ENCODE results near the gene MAGI2. TPM values are rescaled to one million over a fixed set of nuclear protein-coding genes. Genes with fewer than 3 reads are reported as not detected.

The MAGI2 gene
- total RNA-seq, 1 donor, result 18.8 TPM

- no peaks in the 10 kb centered on the region for H3K79me2 ChIP-seq (ENCODE audit: insufficient read depth, low read length)
Observed at GRCh38 chr7:79137942-79138341, 315.5 kb downstream of the MAGI2 start.

DNA sequence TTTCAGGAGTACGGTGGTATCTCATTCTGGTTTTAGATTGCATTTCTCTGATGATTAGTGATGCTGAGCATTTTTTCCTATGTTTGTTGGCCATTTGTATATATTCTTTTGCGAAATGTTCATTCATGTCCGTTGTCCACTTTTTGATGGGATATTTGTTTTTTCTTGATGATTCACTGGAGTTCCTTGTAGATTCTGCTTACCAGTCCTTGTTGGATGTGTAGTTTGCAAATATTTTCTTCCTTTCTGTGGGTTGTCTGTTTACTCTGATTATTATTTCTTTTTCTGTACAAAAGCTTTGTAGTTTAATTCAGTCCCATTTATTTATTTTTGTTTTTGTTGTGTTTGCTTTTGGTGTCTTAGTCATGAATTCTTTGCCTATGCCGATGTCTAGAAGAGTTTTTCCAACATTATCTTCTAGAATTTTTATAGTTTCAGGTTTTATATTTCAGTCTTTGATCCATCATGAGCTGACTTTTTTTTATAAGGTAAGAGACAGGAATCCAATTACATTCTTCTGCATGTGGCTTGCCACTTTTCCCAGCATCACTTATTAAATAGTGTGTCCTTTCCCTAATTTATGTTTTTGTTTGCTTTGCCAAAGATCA, 320.5 kb downstream of the MAGI2 start:
- Histone ChIP-seq H2AFZ (ENCODE audit: low read length) (no peak overlapping the region), H4K20me1 (ENCODE audit: insufficient read depth, low read length) (no peaks in the 10 kb centered on the region), H3K27me3 (ENCODE audit: insufficient read depth, low read length) (no peaks in the 10 kb centered on the region), H3K4me3 (ENCODE audit: insufficient read depth, low read length) (no peak overlapping the region), H3K9me3 (ENCODE audit: low read depth, low read length) (no peaks in the 10 kb centered on the region), H3K4me1 (ENCODE audit: insufficient read depth, low read length) (peaks cover 1% of the 10 kb centered on the region), H3K27ac (ENCODE audit: low read depth, low read length) (no peak overlapping the region), H3K79me2 (ENCODE audit: insufficient read depth, low read length) (no peaks in the 10 kb centered on the region), H3K4me2 (ENCODE audit: insufficient read depth, low read length) (no peak overlapping the region), H3K36me3 (ENCODE audit: insufficient read depth, low read length) (no peaks in the 10 kb centered on the region)
- TF ChIP-seq CTCF (IDR thresholded peaks at IDR 0.05; ENCODE audit: extremely low read depth, low read depth, low read length), result no peak
- no peak for DNase-seq (ENCODE audit: insufficient read length, low spot score, missing footprints)

More at GRCh38 chr7:79137942-79138341, 315.5 kb downstream of the MAGI2 start:
- no peak overlapping the region for H2AFZ ChIP-seq (ENCODE audit: low read length)
- H3K27me3 ChIP-seq (ENCODE audit: insufficient read depth, low read length), result no peaks in the 10 kb centered on the region
- peak; percentile 36 for DNase-seq (ENCODE audit: insufficient read length, low spot score, missing footprints)
- H3K27ac ChIP-seq (ENCODE audit: low read depth, low read length), result no peak overlapping the region
- no peak overlapping the region for H3K4me3 ChIP-seq (ENCODE audit: insufficient read depth, low read length)
- no peak overlapping the region for H3K4me2 ChIP-seq (ENCODE audit: insufficient read depth, low read length)
- TF ChIP-seq CTCF (IDR thresholded peaks at IDR 0.05; ENCODE audit: extremely low read depth, low read depth, low read length), result no peak
- peaks cover 5% of the 10 kb centered on the region for H3K4me1 ChIP-seq (ENCODE audit: insufficient read depth, low read length)
- H4K20me1 ChIP-seq (ENCODE audit: insufficient read depth, low read length), result no peaks in the 10 kb centered on the region
- no peaks in the 10 kb centered on the region for H3K9me3 ChIP-seq (ENCODE audit: low read depth, low read length)
- H3K36me3 ChIP-seq (ENCODE audit: insufficient read depth, low read length), result no peaks in the 10 kb centered on the region

DNA sequence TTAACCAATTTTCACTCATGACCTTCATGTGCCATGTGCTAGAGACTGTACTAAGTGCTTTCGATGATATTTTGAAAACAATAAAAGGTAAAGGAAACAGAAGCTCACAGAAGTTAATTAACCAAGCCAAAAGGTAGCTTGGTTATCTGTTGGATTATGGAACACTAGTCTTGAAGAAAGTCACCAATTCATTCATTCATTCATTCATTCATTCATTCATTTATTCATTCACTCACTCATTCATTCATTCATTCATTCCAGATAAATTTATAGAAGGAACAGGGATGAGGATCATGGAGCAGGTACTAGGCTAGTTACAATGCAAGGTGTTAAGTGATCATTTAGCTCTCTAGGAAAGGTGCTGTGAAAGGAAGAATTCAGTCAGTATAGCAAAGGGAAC, 322.8 kb downstream of the MAGI2 start:
- Histone ChIP-seq H3K79me2 (ENCODE audit: insufficient read depth, low read length) (no peaks in the 10 kb centered on the region), H3K4me2 (ENCODE audit: insufficient read depth, low read length) (no peak overlapping the region), H3K4me1 (ENCODE audit: insufficient read depth, low read length) (no peaks in the 10 kb centered on the region), H4K20me1 (ENCODE audit: insufficient read depth, low read length) (no peaks in the 10 kb centered on the region), H3K9me3 (ENCODE audit: low read depth, low read length) (no peaks in the 10 kb centered on the region), H3K4me3 (ENCODE audit: insufficient read depth, low read length) (no peak overlapping the region), H3K27ac (ENCODE audit: low read depth, low read length) (no peak overlapping the region), H3K36me3 (ENCODE audit: insufficient read depth, low read length) (no peaks in the 10 kb centered on the region), H3K27me3 (ENCODE audit: insufficient read depth, low read length) (no peaks in the 10 kb centered on the region), H2AFZ (ENCODE audit: low read length) (no peak overlapping the region)
- DNase-seq (ENCODE audit: insufficient read length, low spot score, missing footprints), result no peak
- no peak for TF ChIP-seq CTCF (IDR thresholded peaks at IDR 0.05; ENCODE audit: extremely low read depth, low read depth, low read length)

- no peak overlapping the region for H3K4me3 ChIP-seq (ENCODE audit: insufficient read depth, low read length)
- H3K27ac ChIP-seq (ENCODE audit: low read depth, low read length), result no peak overlapping the region
- no peak for TF ChIP-seq CTCF (IDR thresholded peaks at IDR 0.05; ENCODE audit: extremely low read depth, low read depth, low read length)
- H3K36me3 ChIP-seq (ENCODE audit: insufficient read depth, low read length), result no peaks in the 10 kb centered on the region
- H3K27me3 ChIP-seq (ENCODE audit: insufficient read depth, low read length), result no peaks in the 10 kb centered on the region
- H3K4me1 ChIP-seq (ENCODE audit: insufficient read depth, low read length), result no peaks in the 10 kb centered on the region
- H3K4me2 ChIP-seq (ENCODE audit: insufficient read depth, low read length), result no peak overlapping the region
- no peaks in the 10 kb centered on the region for H4K20me1 ChIP-seq (ENCODE audit: insufficient read depth, low read length)
- no peaks in the 10 kb centered on the region for H3K79me2 ChIP-seq (ENCODE audit: insufficient read depth, low read length)
- H2AFZ ChIP-seq (ENCODE audit: low read length), result no peak overlapping the region
- DNase-seq (ENCODE audit: insufficient read length, low spot score, missing footprints), result no peak
- H3K9me3 ChIP-seq (ENCODE audit: low read depth, low read length), result no peaks in the 10 kb centered on the region
Observed at GRCh38 chr7:79124331-79124730, 329.1 kb downstream of the MAGI2 start.

Measured in osteoblast (primary cell).